A549 (cell line): ENCODE data around the gene HTT-AS. TPM values are rescaled to one million over a fixed set of nuclear protein-coding genes. Genes with fewer than 3 reads are reported as not detected.

Source experiments
- ATAC-seq, 2 experiments: fragments of 200-7000 bp in 1 of 2; fragments of >200 bp in 1 of 2; cut with Nextera tagmentation in 1 of 2; cut with Tn5 transposase in 1 of 2; 3 replicates each; pipeline versions ENCODE4 v1.8.0 to v1.9.1; 2018 to 2020; ENCODE audit warnings: mild to moderate bottlenecking in 1 of 2, moderate library complexity in 1 of 2
- CTCF ChIA-PET: fragments of 300-600 bp; sonication (Branson Sonifier 250); formaldehyde crosslinking; extraction: SDS; loops from one replicate; lab custom pipeline; 2021; ENCODE audit warnings: antibody characterized with exemption, inconsistent platforms; lab: Yijun Ruan, JAX
- POLR2A ChIA-PET: fragments of 350-600 bp; formaldehyde crosslinking; extraction: SDS; loops from one replicate; lab custom pipeline; 2021; ENCODE audit warnings: antibody characterized with exemption, inconsistent platforms; lab: Yijun Ruan, JAX
- DNase-seq, 2 experiments: peaks; one replicate each; pipeline versions ENCODE4 v3.0.0 to v3.0.0-alpha.2; 2011 to 2016; ENCODE audit warnings: low read depth in 1 of 2, low spot score in 1 of 2
- FAIRE-seq: peaks from 2 replicates; lab custom pipeline; 2011; peaks lifted over from hg19 to GRCh38; lab: Jason Lieb, UNC
- H3K27ac ChIP-seq, 2 experiments: fragments of >200 bp; sonication (Bioruptor Twin); formaldehyde crosslinking; 3 replicates each; pipeline ENCODE4 v1.5.1; 2016 to 2017
- H3K4me1 ChIP-seq: fragments of >200 bp; sonication (Bioruptor Twin); formaldehyde crosslinking; 3 replicates; pipeline ENCODE4 v1.6.1; 2016
- H3K4me2 ChIP-seq: fragments of >200 bp; sonication (Bioruptor Twin); formaldehyde crosslinking; 3 replicates; pipeline ENCODE4 v1.6.1; 2016
- H3K4me3 ChIP-seq: fragments of >200 bp; sonication (Bioruptor Twin); formaldehyde crosslinking; 3 replicates; pipeline ENCODE4 v1.5.1; 2016
- H3K9me3 ChIP-seq: fragments of >200 bp; sonication (Bioruptor Twin); formaldehyde crosslinking; 3 replicates; pipeline ENCODE4 v1.6.1; 2016
- BHLHE40 ChIP-seq: IDR thresholded peaks from 2 replicates; pipeline ENCODE4 v1.6.1; 2012; ENCODE audit warnings: low read depth, low read length, inconsistent platforms
- CHD2 ChIP-seq: fragments of 150-350 bp; IDR thresholded peaks from 2 replicates; pipeline ENCODE4 v1.6.1; 2014; ENCODE audit warnings: low read length; ENCODE audit not compliant: partially characterized antibody
- CHD4 ChIP-seq: fragments of 200-600 bp; sonication (generic); IDR thresholded peaks from 2 replicates; pipeline ENCODE4 v1.6.1; 2016; ENCODE audit warnings: antibody characterized with exemption, mild to moderate bottlenecking, borderline replicate concordance
- CTCF ChIP-seq: fragments of >200 bp; sonication (Bioruptor Twin); formaldehyde crosslinking; IDR thresholded peaks from 3 replicates; pipeline ENCODE4 v1.5.1; 2016
- EHF ChIP-seq: fragments of 250-450 bp; sonication (Bioruptor Pico); IDR thresholded peaks from 2 replicates; pipeline ENCODE4 v1.5.0; 2020; ENCODE audit warnings: mild to moderate bottlenecking
- EHMT2 ChIP-seq: fragments of 200-600 bp; sonication (generic); IDR thresholded peaks from 2 replicates; pipeline ENCODE4 v1.6.1; 2016; ENCODE audit warnings: antibody characterized with exemption, low read depth, mild to moderate bottlenecking, moderate library complexity
- ELK1 ChIP-seq: fragments of 150-350 bp; IDR thresholded peaks from 2 replicates; pipeline ENCODE4 v1.6.1; 2014; ENCODE audit warnings: low read depth, mild to moderate bottlenecking, low read length
- EP300 ChIP-seq, 2 experiments: fragments of >200 bp; sonication (Bioruptor Twin); formaldehyde crosslinking; IDR thresholded peaks; 2 replicates in 1 of 2; 3 replicates in 1 of 2; pipeline ENCODE4 v1.6.1; 2016 to 2017
- ESRRA ChIP-seq: fragments of 150-350 bp; IDR thresholded peaks from 2 replicates; pipeline ENCODE4 v1.6.1; 2014; ENCODE audit warnings: mild to moderate bottlenecking, low read length, borderline replicate concordance
- HEYL ChIP-seq: fragments of 250-450 bp; sonication (Bioruptor Pico); IDR thresholded peaks from 2 replicates; pipeline ENCODE4 v1.8.0; 2021; ENCODE audit warnings: mild to moderate bottlenecking, moderate library complexity
- MAFK ChIP-seq: fragments of 450-650 bp; IDR thresholded peaks from 2 replicates; pipeline ENCODE4 v1.6.1; 2014; ENCODE audit not compliant: partially characterized antibody
- MAX ChIP-seq: IDR thresholded peaks from 2 replicates; pipeline ENCODE4 v1.6.1; 2012
- NPAS2 ChIP-seq: fragments of 250-450 bp; sonication (Bioruptor Pico); IDR thresholded peaks from 2 replicates; pipeline ENCODE4 v1.8.0; 2022; ENCODE audit warnings: mild to moderate bottlenecking, moderate library complexity, borderline replicate concordance
- POLR2A ChIP-seq: IDR thresholded peaks from 2 replicates; pipeline ENCODE4 v1.6.1; 2012; ENCODE audit warnings: mild to moderate bottlenecking, low read length
- RFX5 ChIP-seq: fragments of 450-650 bp; IDR thresholded peaks from 2 replicates; pipeline ENCODE4 v1.7.1; 2014; ENCODE audit warnings: antibody characterized with exemption, mild to moderate bottlenecking, moderate library complexity
- TFCP2L1 ChIP-seq: fragments of 250-450 bp; sonication (Bioruptor Pico); IDR thresholded peaks from 2 replicates; pipeline ENCODE4 v1.5.0; 2021; ENCODE audit warnings: mild to moderate bottlenecking
- TP53 ChIP-seq: fragments of 250-450 bp; sonication (Bioruptor Pico); IDR thresholded peaks from 2 replicates; pipeline ENCODE4 v1.5.0; 2021; ENCODE audit warnings: mild to moderate bottlenecking, moderate library complexity
- whole genome bisulfite sequencing: methylation state at CpG from one replicate; pipeline ENCODE4 v1.1.6; 2017; ENCODE audit errors: missing lambda C conversion rate; 5-methylcytosine and 5-hydroxymethylcytosine counted together
- polyA plus RNA-seq, 4 experiments: library from polyadenylated mRNA; depleted of rRNA in 3 of 4; stranded (reverse); fragments of >200 nt; fragmentation: RNase III in 1 of 4; extraction: RNeasy Plus Mini Kit Qiagen cat#74134 plus additional on column Dnase treatment in 1 of 4; gene quantifications; 2 replicates in 3 of 4; 3 replicates in 1 of 4; pipeline ENCODE4 v1.2.3, GENCODE V29; 2011 to 2017
- TF ChIP-seq, protein P1 (sequence below): fragments of 250-450 bp; sonication (Bioruptor Pico); IDR thresholded peaks from 2 replicates; pipeline ENCODE4 v1.5.0; 2021; ENCODE audit warnings: mild to moderate bottlenecking, moderate library complexity, borderline replicate concordance

HTT-AS gene
- polyA plus RNA-seq, 2 of the 4 experiments (the other 2 are of a cell fraction), result not detected

DNA sequence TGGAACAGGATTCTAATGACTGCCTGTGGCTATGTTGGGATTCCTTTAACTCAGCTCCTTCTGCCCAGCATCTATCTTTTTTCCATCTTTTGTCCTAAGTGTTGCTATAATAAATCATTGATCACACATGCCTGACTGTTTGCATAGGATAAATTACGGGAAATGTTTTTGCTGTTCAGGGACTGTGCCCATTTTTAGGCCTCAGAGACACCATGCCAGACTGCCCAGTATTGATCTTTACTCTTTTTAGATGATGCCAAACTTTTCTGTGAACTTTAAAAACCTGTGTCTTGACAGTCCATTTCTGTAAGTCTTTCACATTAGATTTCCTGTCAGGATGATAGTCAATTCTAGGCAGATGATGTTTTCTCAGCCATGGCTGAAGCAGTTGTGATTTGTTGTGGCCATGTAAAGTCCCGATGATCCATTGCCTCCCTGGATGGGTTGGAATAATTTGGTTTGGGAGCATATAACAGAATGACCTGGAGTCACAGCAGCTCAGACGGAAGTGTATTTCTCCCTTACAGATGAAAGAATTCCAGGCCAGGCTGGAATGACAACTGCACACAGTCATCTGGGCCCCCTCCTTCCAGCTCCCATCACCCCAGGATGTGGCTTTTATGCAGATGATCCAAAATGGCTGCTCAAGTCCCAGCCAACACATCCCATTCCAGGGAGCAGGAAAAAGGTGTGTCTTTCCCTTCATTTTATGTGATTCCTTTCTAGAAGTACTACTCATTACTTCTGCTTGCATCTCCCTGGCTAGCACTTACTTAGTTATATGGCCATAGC lies 3.4 kb downstream of the HTT-AS start:
- Histone ChIP-seq H3K4me3 (no peak overlapping the region), H3K27ac (no peak overlapping the region), H3K9me3 (no peaks in the 10 kb centered on the region)
- DNase-seq (no peak), ATAC-seq (no peak), FAIRE-seq (no peak)
- CTCF ChIA-PET, result no interaction called here
- no peak for TF ChIP-seq BHLHE40
- no peak for TF ChIP-seq CHD2
- TF ChIP-seq, all 56 proteins: peak for 0
- WGBS, result 62% methylated on average over 3 of the region's 3 CpGs
- peaks cover 6% of the 10 kb centered on the region; the same call in 2 of the 3 replicates for H3K4me1 ChIP-seq
- no peak overlapping the region for H3K4me2 ChIP-seq
- POLR2A ChIA-PET, result no interaction called here

GRCh38 chr4:3069661-3070199 lies 4.6 kb downstream of the HTT-AS start:
- DNase-seq, result no peak
- ChIA-PET CTCF (interaction anchor here (0.6 to 1.5 kb wide), 2 partner anchors 32 to 348 kb away, joined by 3 read pairs; no protein-coding TSS in a partner anchor), POLR2A (no interaction called here)
- Histone ChIP-seq H3K27ac (no peak overlapping the region), H3K4me2 (no peak overlapping the region), H3K4me1 (0 out of 3 replicates have a peak, but pooled peaks cover 3% of the 10 kb centered on the region), H3K4me3 (no peak overlapping the region), H3K9me3 (no peaks in the 10 kb centered on the region)
- FAIRE-seq, result no peak
- WGBS, result 82% methylated on average over 16 of the region's 16 CpGs
- no peak for ATAC-seq
- TF ChIP-seq CHD4 (no peak), NPAS2 (CRISPR knock-in tag) (no peak), BHLHE40 (no peak), EHMT2 (no peak)

DNA sequence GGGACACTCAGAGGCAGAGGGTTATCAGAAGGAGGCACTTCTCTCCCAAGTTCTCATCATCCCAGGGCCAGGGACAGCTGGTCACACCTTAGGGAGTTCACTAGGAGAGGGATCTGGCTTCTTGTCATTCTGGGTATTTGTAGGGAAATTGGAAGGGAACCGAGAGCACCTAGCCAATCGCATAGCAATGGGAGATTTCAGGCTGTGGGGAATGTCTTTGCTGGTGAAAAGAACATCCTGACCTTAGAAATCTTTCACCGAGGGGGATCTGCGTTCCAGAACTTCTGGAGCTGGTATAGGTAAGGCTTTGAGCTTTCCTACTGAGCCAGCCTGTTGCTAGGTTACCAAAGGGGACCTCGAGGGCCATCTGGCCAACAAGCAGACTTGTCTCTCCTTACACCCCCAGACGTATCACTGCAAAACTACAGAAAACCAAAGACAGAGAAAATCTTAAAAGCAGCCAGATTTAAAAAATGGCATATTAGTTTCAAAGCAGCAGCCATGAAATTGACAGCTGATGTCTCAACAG lies 6.8 kb downstream of the HTT-AS start:
- no peak overlapping the region for H3K27ac ChIP-seq

More for the DNA sequence above, 6.8 kb downstream of the HTT-AS start:
- Histone ChIP-seq H3K4me3 (no peak overlapping the region), H3K4me2 (no peak overlapping the region), H3K9me3 (no peaks in the 10 kb centered on the region), H3K4me1 (no peaks in the 10 kb centered on the region)
- CTCF ChIA-PET, result no interaction called here
- POLR2A ChIA-PET, result no interaction called here
- FAIRE-seq (no peak), ATAC-seq (no peak), DNase-seq (no peak)
- TF ChIP-seq HEYL (CRISPR knock-in tag), result no peak
- TF ChIP-seq TFCP2L1 (CRISPR knock-in tag), result no peak
- no peak for TF ChIP-seq EP300 (IDR thresholded peaks at IDR 0.05)
- TF ChIP-seq, protein P1, sequence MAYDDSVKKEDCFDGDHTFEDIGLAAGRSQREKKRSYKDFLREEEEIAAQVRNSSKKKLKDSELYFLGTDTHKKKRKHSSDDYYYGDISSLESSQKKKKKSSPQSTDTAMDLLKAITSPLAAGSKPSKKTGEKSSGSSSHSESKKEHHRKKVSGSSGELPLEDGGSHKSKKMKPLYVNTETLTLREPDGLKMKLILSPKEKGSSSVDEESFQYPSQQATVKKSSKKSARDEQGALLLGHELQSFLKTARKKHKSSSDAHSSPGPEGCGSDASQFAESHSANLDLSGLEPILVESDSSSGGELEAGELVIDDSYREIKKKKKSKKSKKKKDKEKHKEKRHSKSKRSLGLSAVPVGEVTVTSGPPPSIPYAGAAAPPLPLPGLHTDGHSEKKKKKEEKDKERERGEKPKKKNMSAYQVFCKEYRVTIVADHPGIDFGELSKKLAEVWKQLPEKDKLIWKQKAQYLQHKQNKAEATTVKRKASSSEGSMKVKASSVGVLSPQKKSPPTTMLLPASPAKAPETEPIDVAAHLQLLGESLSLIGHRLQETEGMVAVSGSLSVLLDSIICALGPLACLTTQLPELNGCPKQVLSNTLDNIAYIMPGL, result no peak
- no peak for TF ChIP-seq CTCF
- TF ChIP-seq CHD2, result no peak
- TF ChIP-seq TP53 (CRISPR knock-in tag), result no peak
- no peak for TF ChIP-seq ELK1
- no peak for TF ChIP-seq ESRRA
- no peak for TF ChIP-seq POLR2A
- no peak for TF ChIP-seq EHF (CRISPR knock-in tag)
- TF ChIP-seq RFX5, result no peak
- TF ChIP-seq MAX, result no peak
- TF ChIP-seq MAFK, result no peak
- WGBS, result 55% methylated on average over 6 of the region's 6 CpGs
